Measurements from ENCODE around the gene TVP23A.

TVP23A gene

GRCh38 chr16:10859020-10859419 is 40.4 kb upstream of the TVP23A start:
- no peak for TF ChIP-seq CTCF (IDR thresholded peaks at IDR 0.05)
- H3K27ac ChIP-seq: no peak overlapping the region
- no peak overlapping the region for H3K4me3 ChIP-seq

GRCh38 chr16:10858203-10858602 is 39.6 kb upstream of the TVP23A start:
- no peak for TF ChIP-seq CTCF (IDR thresholded peaks at IDR 0.05)
- Histone ChIP-seq H3K27ac (no peak overlapping the region), H3K4me3 (no peak overlapping the region)
- no peak for DNase-seq (ENCODE audit: low spot score)

More at GRCh38 chr16:10859020-10859419, 40.4 kb upstream of the TVP23A start:
- DNase-seq (ENCODE audit: low spot score): no peak

GRCh38 chr16:10856042-10856441 is 37.4 kb upstream of the TVP23A start:
- no peak for DNase-seq (ENCODE audit: low spot score)
- TF ChIP-seq CTCF (IDR thresholded peaks at IDR 0.05): no peak
- H3K27ac ChIP-seq: no peak overlapping the region
- H3K4me3 ChIP-seq: no peak overlapping the region

- no peak overlapping the region for H3K27ac ChIP-seq
- no peak for DNase-seq (ENCODE audit: low spot score)
- TF ChIP-seq CTCF (IDR thresholded peaks at IDR 0.05): no peak
- no peak overlapping the region for H3K4me3 ChIP-seq
Observed at GRCh38 chr16:10852948-10853347, 34.4 kb upstream of the TVP23A start.

GRCh38 chr16:10852286-10852685 is 33.7 kb upstream of the TVP23A start:
- Histone ChIP-seq H3K4me3 (no peak overlapping the region), H3K27ac (no peak overlapping the region)
- DNase-seq (ENCODE audit: low spot score): no peak
- TF ChIP-seq CTCF (IDR thresholded peaks at IDR 0.05): no peak

- no peak for TF ChIP-seq CTCF (IDR thresholded peaks at IDR 0.05)
- DNase-seq (ENCODE audit: low spot score): no peak
- H3K4me3 ChIP-seq: no peak overlapping the region
- H3K27ac ChIP-seq: no peak overlapping the region
Observed at GRCh38 chr16:10851512-10851911, 32.9 kb upstream of the TVP23A start.

GRCh38 chr16:10850478-10850850 is 31.9 kb upstream of the TVP23A start:
- no peak for DNase-seq (ENCODE audit: low spot score)
- Histone ChIP-seq H3K27ac (no peak overlapping the region), H3K4me3 (no peak overlapping the region)
- no peak for TF ChIP-seq CTCF (IDR thresholded peaks at IDR 0.05)

Measured in coronary artery (tissue), 2 donors.